Smooth muscle cell (in vitro differentiated cells): ENCODE measurements around the gene SGMS1. TPM values are rescaled to one million over a fixed set of nuclear protein-coding genes. Genes with fewer than 3 reads are reported as not detected.
A peak's percentile ranks its signal among the peaks of the same experiment; 100 is the strongest.

ENCODE experiments used
- DNase-seq: peaks from one replicate; lab custom pipeline; 2025; ENCODE audit not compliant: unreplicated experiment; lab: John Stamatoyannopoulos, UW
- H2AFZ ChIP-seq: fragments of 200-600 bp; sonication (generic); 2 replicates; pipeline ENCODE4 v1.6.0; 2016; ENCODE audit warnings: antibody characterized with exemption, low read depth, mild to moderate bottlenecking
- H3F3A ChIP-seq: fragments of 200-600 bp; sonication (generic); 2 replicates; pipeline ENCODE4 v1.6.0; 2017; ENCODE audit warnings: antibody characterized with exemption, low read depth
- H3K27ac ChIP-seq: fragments of 200-600 bp; sonication (generic); 2 replicates; pipeline ENCODE4 v1.5.1; 2016; ENCODE audit warnings: low read depth, mild to moderate bottlenecking
- H3K27me3 ChIP-seq: fragments of 200-600 bp; sonication (generic); 2 replicates; pipeline ENCODE4 v1.6.1; 2016; ENCODE audit warnings: low read depth, mild to moderate bottlenecking
- H3K36me3 ChIP-seq: fragments of 200-600 bp; sonication (generic); 2 replicates; pipeline ENCODE4 v1.5.1; 2016; ENCODE audit warnings: low read depth
- H3K4me1 ChIP-seq: fragments of 200-600 bp; sonication (generic); 2 replicates; pipeline ENCODE4 v1.5.1; 2016; ENCODE audit warnings: low read depth
- H3K4me2 ChIP-seq: fragments of 200-600 bp; sonication (generic); 2 replicates; pipeline ENCODE4 v1.6.0; 2016; ENCODE audit warnings: mild to moderate bottlenecking
- H3K4me3 ChIP-seq: fragments of 200-600 bp; sonication (generic); 2 replicates; pipeline ENCODE4 v1.5.1; 2016; ENCODE audit warnings: mild to moderate bottlenecking
- H3K79me2 ChIP-seq: fragments of 200-600 bp; sonication (generic); 2 replicates; pipeline ENCODE4 v1.6.0; 2016; ENCODE audit warnings: low read depth, mild to moderate bottlenecking
- H3K9ac ChIP-seq: fragments of 200-600 bp; sonication (generic); 2 replicates; pipeline ENCODE4 v1.6.0; 2016; ENCODE audit warnings: low read depth
- H3K9me3 ChIP-seq: fragments of 200-600 bp; sonication (generic); replicated peaks from 2 replicates; pipeline ENCODE4 v1.5.1; 2016; ENCODE audit warnings: low read depth
- H4K20me1 ChIP-seq: fragments of 200-600 bp; sonication (generic); 2 replicates; pipeline ENCODE4 v1.6.0; 2016; ENCODE audit warnings: low read depth
- WGBS: methylation state at CpG from one replicate; pipeline ENCODE4 v1.1.7; 2016; ENCODE audit warnings: low lambda C conversion rate; 5-methylcytosine and 5-hydroxymethylcytosine counted together
- polyA plus RNA-seq: library from polyadenylated mRNA; unstranded; fragments of >200 nt; fragmentation: Nextera tagmentation; extraction: Ambion mirVana; gene quantifications from 2 replicates; pipeline ENCODE4 v1.2.1, GENCODE V29; 2016
- total RNA-seq: library from RNA; depleted of rRNA; stranded (reverse); fragments of >200 nt; gene quantifications from 2 replicates; pipeline ENCODE4 v1.2.3, GENCODE V29; 2014
- TF ChIP-seq, protein P1 (sequence below): fragments of 200-600 bp; sonication (generic); IDR thresholded peaks from 2 replicates; pipeline ENCODE4 v1.5.1; 2017; ENCODE audit warnings: borderline replicate concordance, mild to moderate bottlenecking, antibody characterized with exemption; ENCODE audit not compliant: insufficient read depth, poor library complexity, severe bottlenecking

SGMS1 gene
- total and polyA plus RNA-seq, 2 experiments from 2014 or later, result 4.0 to 14.3 TPM

DNA sequence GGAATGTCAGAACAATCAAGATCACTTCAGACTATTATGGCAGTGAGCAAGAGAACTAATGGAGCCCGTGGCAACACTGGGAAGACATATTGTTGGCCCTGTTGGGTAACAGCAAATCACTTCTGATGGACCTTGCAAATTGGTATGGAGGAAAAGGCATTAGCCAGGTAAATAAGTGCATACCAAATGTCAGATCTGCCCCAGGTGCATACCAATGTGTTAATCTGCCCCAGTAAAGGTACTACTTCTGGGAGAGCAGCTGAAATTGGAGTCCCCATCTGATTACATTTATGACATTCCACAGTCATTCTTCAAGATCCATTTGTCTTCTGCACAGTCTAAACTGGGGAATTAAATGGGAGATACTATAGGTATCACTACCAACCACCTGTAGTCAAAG, 3.7 kb upstream of the SGMS1 start:
- H3F3A ChIP-seq, result peaks cover 3% of the 10 kb centered on the region
- no peaks in the 10 kb centered on the region for H4K20me1 ChIP-seq
- H3K4me3 ChIP-seq, result no peak overlapping the region
- no peak overlapping the region for H3K4me2 ChIP-seq
- H3K27ac ChIP-seq, result no peak overlapping the region
- 96% methylated on average over 1 of the region's 1 CpG for WGBS
- no peaks in the 10 kb centered on the region for H3K79me2 ChIP-seq
- TF ChIP-seq, protein P1, sequence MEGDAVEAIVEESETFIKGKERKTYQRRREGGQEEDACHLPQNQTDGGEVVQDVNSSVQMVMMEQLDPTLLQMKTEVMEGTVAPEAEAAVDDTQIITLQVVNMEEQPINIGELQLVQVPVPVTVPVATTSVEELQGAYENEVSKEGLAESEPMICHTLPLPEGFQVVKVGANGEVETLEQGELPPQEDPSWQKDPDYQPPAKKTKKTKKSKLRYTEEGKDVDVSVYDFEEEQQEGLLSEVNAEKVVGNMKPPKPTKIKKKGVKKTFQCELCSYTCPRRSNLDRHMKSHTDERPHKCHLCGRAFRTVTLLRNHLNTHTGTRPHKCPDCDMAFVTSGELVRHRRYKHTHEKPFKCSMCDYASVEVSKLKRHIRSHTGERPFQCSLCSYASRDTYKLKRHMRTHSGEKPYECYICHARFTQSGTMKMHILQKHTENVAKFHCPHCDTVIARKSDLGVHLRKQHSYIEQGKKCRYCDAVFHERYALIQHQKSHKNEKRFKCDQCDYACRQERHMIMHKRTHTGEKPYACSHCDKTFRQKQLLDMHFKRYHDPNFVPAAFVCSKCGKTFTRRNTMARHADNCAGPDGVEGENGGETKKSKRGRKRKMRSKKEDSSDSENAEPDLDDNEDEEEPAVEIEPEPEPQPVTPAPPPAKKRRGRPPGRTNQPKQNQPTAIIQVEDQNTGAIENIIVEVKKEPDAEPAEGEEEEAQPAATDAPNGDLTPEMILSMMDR, result no peak
- H3K9ac ChIP-seq, result no peak overlapping the region
- no peak overlapping the region for H2AFZ ChIP-seq
- H3K4me1 ChIP-seq, result peaks cover 9% of the 10 kb centered on the region
- no peaks in the 10 kb centered on the region for H3K9me3 ChIP-seq
- H3K27me3 ChIP-seq, result no peaks in the 10 kb centered on the region
- no peaks in the 10 kb centered on the region for H3K36me3 ChIP-seq
- DNase-seq, result no peak

DNA sequence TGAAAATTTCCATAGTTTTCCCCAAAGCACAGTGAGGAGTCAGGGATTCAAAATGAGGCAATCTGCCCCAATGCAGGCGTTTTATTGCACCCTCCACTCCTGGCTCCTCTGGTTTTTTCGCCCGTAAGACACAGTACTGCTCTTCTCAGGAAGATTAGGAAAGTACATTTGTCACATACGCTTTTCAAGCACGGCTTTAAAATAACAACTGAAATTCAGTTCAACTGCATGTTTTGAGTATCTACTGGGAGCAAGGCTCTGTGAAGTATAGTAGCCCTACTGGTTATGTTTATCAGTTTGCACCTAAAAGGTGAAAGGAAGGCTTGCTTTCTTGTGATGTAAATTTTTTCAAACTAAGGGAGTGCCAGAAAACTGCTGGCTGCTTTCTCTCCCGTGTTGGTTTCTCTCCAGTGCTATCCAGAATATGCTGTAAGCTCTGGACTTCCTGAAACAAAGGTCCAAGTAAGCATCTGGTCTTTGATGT, 1.9 kb upstream of the SGMS1 start:
- no peak for DNase-seq

GRCh38 chr10:50624866-50625501, 1.2 kb upstream of the SGMS1 start:
- Histone ChIP-seq H3K36me3 (no peaks in the 10 kb centered on the region), H3F3A (peaks cover 14% of the 10 kb centered on the region), H3K4me2 (peak overlapping the region; percentile 95), H3K27ac (peak overlapping the region; percentile 89), H3K27me3 (no peaks in the 10 kb centered on the region), H3K9me3 (no peaks in the 10 kb centered on the region), H3K4me1 (peaks cover 14% of the 10 kb centered on the region), H4K20me1 (peaks cover 16% of the 10 kb centered on the region), H3K9ac (peak overlapping the region; percentile 43), H3K79me2 (peaks cover 8% of the 10 kb centered on the region), H2AFZ (peak overlapping the region; percentile 99), H3K4me3 (peak overlapping the region; percentile 89)
- under 1% methylated on average over 38 of the region's 58 CpGs for WGBS
- TF ChIP-seq, protein P1, result peak; percentile 50
- peak; percentile 95 for DNase-seq

More for the DNA sequence above, 1.9 kb upstream of the SGMS1 start:
- Histone ChIP-seq H3K4me2 (peak overlapping the region; percentile 95), H3K4me3 (peak overlapping the region; percentile 89), H4K20me1 (peaks cover 10% of the 10 kb centered on the region), H2AFZ (peak overlapping the region; percentile 99), H3F3A (peaks cover 14% of the 10 kb centered on the region), H3K79me2 (peaks cover 4% of the 10 kb centered on the region), H3K9ac (peak overlapping the region; percentile 41), H3K36me3 (no peaks in the 10 kb centered on the region), H3K4me1 (peaks cover 14% of the 10 kb centered on the region), H3K9me3 (no peaks in the 10 kb centered on the region), H3K27ac (peak overlapping the region; percentile 89), H3K27me3 (no peaks in the 10 kb centered on the region)
- TF ChIP-seq, protein P1, result no peak
- WGBS, result 2% methylated on average over 6 of the region's 6 CpGs

GRCh38 chr10:50624413-50624865, 683 bp upstream of the SGMS1 start:
- H3K27me3 ChIP-seq, result no peaks in the 10 kb centered on the region
- WGBS, result under 1% methylated on average over 39 of the region's 46 CpGs
- DNase-seq, result peak; percentile 95
- H3K27ac ChIP-seq, result peak overlapping the region; percentile 89
- H3K4me2 ChIP-seq, result peak overlapping the region; percentile 95
- no peaks in the 10 kb centered on the region for H3K36me3 ChIP-seq
- H3K4me3 ChIP-seq, result peak overlapping the region; percentile 89
- peak overlapping the region; percentile 80 for H3K9ac ChIP-seq
- peaks cover 14% of the 10 kb centered on the region for H3K4me1 ChIP-seq
- H2AFZ ChIP-seq, result peak overlapping the region; percentile 99
- no peaks in the 10 kb centered on the region for H3K9me3 ChIP-seq
- H4K20me1 ChIP-seq, result peaks cover 21% of the 10 kb centered on the region
- peaks cover 14% of the 10 kb centered on the region for H3F3A ChIP-seq
- TF ChIP-seq, protein P1, result no peak
- H3K79me2 ChIP-seq, result peaks cover 10% of the 10 kb centered on the region
